SJSA1 (cell line): ENCODE measurements around the gene IGFLR1. TPM values are rescaled to one million over a fixed set of nuclear protein-coding genes. Genes with fewer than 3 reads are reported as not detected.

Source experiments
- DNase-seq, 2 experiments: peaks; one replicate each; pipeline ENCODE4 v3.0.0-alpha.2; 2015 to 2020; ENCODE audit warnings: low spot score in 2 of 2, low read depth in 1 of 2
- H3K27ac ChIP-seq: fragments of 250-450 bp; sonication (Bioruptor Pico); 2 replicates; pipeline ENCODE4 v1.5.1; 2020; ENCODE audit warnings: mild to moderate bottlenecking, moderate library complexity
- H3K27me3 ChIP-seq: fragments of 250-450 bp; sonication (Bioruptor Pico); replicated peaks from 2 replicates; pipeline ENCODE4 v1.5.1; 2020; ENCODE audit warnings: mild to moderate bottlenecking, moderate library complexity
- H3K36me3 ChIP-seq: fragments of 250-450 bp; sonication (Bioruptor Pico); 2 replicates; pipeline ENCODE4 v1.5.1; 2020; ENCODE audit warnings: mild to moderate bottlenecking
- H3K4me1 ChIP-seq: fragments of 250-450 bp; sonication (Bioruptor Pico); replicated peaks from 2 replicates; pipeline ENCODE4 v1.6.1; 2021; ENCODE audit warnings: mild to moderate bottlenecking
- H3K4me3 ChIP-seq: fragments of 250-450 bp; sonication (Bioruptor Pico); 2 replicates; pipeline ENCODE4 v1.5.1; 2020; ENCODE audit warnings: mild to moderate bottlenecking
- H3K9me3 ChIP-seq: fragments of 250-450 bp; sonication (Bioruptor Pico); replicated peaks from 2 replicates; pipeline ENCODE4 v1.5.1; 2020; ENCODE audit warnings: mild to moderate bottlenecking
- total RNA-seq: library from RNA; depleted of rRNA; stranded (reverse); fragments of >200 nt; shearing (Covaris generic); gene quantifications from 2 replicates; pipeline ENCODE4 v1.2.3, GENCODE V29; 2014

The IGFLR1 gene
- total RNA-seq, 1 experiment from 2014 or later = 3.7 TPM

DNA sequence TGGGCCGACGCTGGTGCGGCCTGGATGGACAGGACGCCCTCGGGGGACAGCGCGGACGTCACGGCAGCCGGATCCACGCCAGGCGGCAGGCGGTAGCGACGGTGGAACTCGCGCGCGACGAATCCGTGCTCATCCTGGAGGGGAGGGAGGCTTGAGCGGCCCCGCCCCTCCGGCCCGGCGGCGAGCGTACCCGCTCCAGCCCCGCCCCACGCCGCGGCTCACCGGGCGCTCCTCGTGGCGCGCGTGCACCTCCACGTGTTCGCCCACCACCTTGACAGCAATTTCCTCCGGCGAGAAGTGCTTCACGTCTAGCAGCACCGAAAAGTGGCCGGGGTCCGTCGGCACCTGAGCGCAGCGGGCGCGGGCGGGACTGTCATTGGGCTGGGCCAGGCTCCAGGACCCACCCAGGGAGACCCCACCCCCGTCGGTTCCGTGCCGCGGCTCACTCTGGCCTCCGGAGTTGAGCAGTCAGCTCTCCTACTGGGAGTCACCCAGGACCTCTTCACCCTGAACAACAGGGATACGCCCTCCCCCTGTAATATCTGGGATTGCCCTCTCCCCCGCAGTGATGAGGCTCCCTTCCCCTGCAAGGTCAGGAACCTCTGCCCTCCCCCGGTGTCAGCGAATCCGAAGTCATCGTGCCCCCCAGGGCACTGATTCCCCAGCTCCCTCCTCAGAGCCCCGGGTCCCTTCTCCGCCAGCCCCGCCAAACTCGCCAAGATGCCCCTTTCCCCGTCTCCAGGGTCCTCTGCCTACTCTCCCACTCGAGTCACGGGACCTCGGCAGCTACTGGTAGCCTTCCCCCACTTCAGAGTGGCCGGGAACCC lies 13.5 kb upstream of the IGFLR1 start:
- Histone ChIP-seq H3K9me3 (no peaks in the 10 kb centered on the region), H3K4me3 (no peak overlapping the region), H3K27me3 (no peaks in the 10 kb centered on the region), H3K36me3 (peaks cover 34% of the 10 kb centered on the region), H3K4me1 (peaks cover 16% of the 10 kb centered on the region), H3K27ac (no peak overlapping the region)
- DNase-seq = peak in 1 of 2 experiments; percentile 42

DNA sequence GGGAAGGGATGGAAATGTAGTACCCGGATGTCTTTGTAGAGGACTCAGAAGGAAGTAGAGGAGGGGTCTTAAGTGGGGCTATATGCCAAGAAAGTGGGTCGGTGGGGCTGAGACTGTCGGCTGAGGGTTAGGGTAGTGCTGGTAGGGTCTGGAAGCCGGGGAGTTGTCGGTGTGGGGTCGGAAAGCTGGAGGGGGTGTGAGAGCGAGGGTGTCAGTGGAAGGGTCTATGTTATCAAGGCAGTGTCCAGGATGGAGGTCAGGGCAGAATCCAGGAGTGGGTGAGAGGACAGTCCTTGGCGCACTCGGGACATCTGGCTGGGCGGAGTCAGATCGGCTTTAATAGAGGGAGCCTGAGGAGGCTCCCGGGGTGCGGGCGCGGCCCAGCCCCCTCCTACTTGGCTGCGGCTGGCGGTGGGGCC lies 12.9 kb upstream of the IGFLR1 start:
- DNase-seq = no peak
- no peak overlapping the region for H3K4me3 ChIP-seq
- H3K4me1 ChIP-seq = peaks cover 16% of the 10 kb centered on the region
- no peak overlapping the region for H3K27ac ChIP-seq
- no peaks in the 10 kb centered on the region for H3K27me3 ChIP-seq
- peaks cover 28% of the 10 kb centered on the region for H3K36me3 ChIP-seq
- no peaks in the 10 kb centered on the region for H3K9me3 ChIP-seq

- peaks cover 24% of the 10 kb centered on the region for H3K36me3 ChIP-seq
- H3K27me3 ChIP-seq = no peaks in the 10 kb centered on the region
- DNase-seq = no peak
- no peak overlapping the region for H3K27ac ChIP-seq
- no peaks in the 10 kb centered on the region for H3K9me3 ChIP-seq
- no peak overlapping the region for H3K4me3 ChIP-seq
- peaks cover 16% of the 10 kb centered on the region for H3K4me1 ChIP-seq
Measured at GRCh38 chr19:35754370-35755130, 12.3 kb upstream of the IGFLR1 start.

GRCh38 chr19:35753634-35754369 lies 11.6 kb upstream of the IGFLR1 start:
- Histone ChIP-seq H3K27ac (no peak overlapping the region), H3K36me3 (peaks cover 24% of the 10 kb centered on the region), H3K4me1 (peaks cover 15% of the 10 kb centered on the region), H3K27me3 (no peaks in the 10 kb centered on the region), H3K9me3 (no peaks in the 10 kb centered on the region), H3K4me3 (no peak overlapping the region)
- DNase-seq = no peak

DNA sequence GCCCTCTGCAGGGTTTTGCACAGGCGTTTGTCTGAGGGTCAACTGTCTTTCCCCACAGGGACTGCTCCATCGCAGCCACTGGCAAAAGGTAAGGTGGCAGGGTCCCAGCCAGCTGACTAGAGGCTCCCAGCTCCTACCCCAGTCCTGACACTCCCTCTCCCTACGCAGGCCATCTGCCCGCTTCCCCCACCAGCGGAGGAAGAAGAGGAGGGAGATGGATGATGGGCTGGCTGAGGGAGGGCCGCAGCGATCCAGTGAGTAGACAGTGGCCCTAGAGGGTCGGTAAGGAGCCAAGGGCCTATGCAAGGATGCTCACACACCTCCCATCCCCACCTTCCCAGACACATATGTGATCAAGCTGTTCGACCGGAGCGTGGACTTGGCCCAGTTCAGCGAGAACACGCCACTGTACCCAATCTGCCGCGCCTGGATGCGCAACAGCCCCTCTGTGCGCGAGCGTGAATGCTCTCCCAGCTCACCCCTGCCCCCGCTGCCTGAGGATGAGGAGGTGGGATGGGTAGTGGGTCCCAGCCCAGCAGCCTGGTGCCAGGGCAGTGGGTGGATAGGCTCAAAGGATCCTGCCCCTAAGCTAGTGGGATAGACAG lies 10.6 kb upstream of the IGFLR1 start:
- Histone ChIP-seq H3K9me3 (no peaks in the 10 kb centered on the region), H3K4me3 (no peak overlapping the region), H3K36me3 (peaks cover 24% of the 10 kb centered on the region), H3K27ac (no peak overlapping the region), H3K4me1 (peaks cover 14% of the 10 kb centered on the region), H3K27me3 (no peaks in the 10 kb centered on the region)
- peak in 1 of 2 experiments; percentile 42 for DNase-seq

GRCh38 chr19:35751839-35752745 lies 9.8 kb upstream of the IGFLR1 start:
- no peak overlapping the region for H3K4me3 ChIP-seq
- H3K4me1 ChIP-seq = peaks cover 11% of the 10 kb centered on the region
- peaks cover 24% of the 10 kb centered on the region for H3K36me3 ChIP-seq
- H3K27me3 ChIP-seq = no peaks in the 10 kb centered on the region
- no peak overlapping the region for H3K27ac ChIP-seq
- H3K9me3 ChIP-seq = no peaks in the 10 kb centered on the region
- no peak for DNase-seq

GRCh38 chr19:35750167-35750566 lies 7.9 kb upstream of the IGFLR1 start:
- no peaks in the 10 kb centered on the region for H3K9me3 ChIP-seq
- no peak for DNase-seq
- peaks cover 24% of the 10 kb centered on the region for H3K36me3 ChIP-seq
- no peak overlapping the region for H3K4me3 ChIP-seq
- no peaks in the 10 kb centered on the region for H3K27me3 ChIP-seq
- peaks cover 11% of the 10 kb centered on the region for H3K4me1 ChIP-seq
- no peak overlapping the region for H3K27ac ChIP-seq

- Histone ChIP-seq H3K36me3 (peaks cover 14% of the 10 kb centered on the region), H3K27ac (0 out of 2 replicates have a peak within 1 kb of the TSS, but pooled peaks have one; percentile 14), H3K4me1 (peaks cover 11% of the 10 kb centered on the region), H3K4me3 (peak within 1 kb of the TSS; percentile 58), H3K27me3 (no peaks in the 10 kb centered on the region), H3K9me3 (no peaks in the 10 kb centered on the region)
- peak; percentile 99 for DNase-seq
Measured at GRCh38 chr19:35748106-35749020, 6.1 kb upstream of the IGFLR1 start, which contains the start of gene LIN37. Gene LIN37, plus strand, starts transcription at chr19:35748576. Its CDS starts 149 bp downstream, at chr19:35748725.

- Histone ChIP-seq H3K36me3 (no peaks in the 10 kb centered on the region), H3K4me3 (peak overlapping the region; percentile 54), H3K27me3 (no peaks in the 10 kb centered on the region), H3K4me1 (peaks cover 11% of the 10 kb centered on the region), H3K9me3 (no peaks in the 10 kb centered on the region), H3K27ac (no peak overlapping the region)
- DNase-seq = no peak
Measured at GRCh38 chr19:35746531-35746930, 4.3 kb upstream of the IGFLR1 start.

DNA sequence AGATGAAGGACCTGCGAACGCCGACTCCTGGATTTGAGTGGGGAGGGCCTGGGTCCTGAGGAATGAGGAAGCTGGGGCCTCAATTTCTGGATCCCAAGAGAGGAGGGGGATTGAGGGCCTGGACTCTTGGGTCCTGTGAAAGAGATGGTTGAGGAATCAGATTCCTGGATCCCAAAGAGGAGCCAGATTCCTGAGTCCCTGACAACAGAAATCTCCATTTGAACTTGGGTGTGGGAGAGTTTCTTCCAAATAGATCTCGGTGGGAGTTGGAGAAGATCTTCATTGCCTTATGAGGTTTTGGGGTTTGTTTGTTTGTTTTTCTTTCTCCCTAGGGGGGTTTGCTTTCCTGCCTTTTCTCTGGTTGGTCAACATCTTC lies 3.8 kb upstream of the IGFLR1 start:
- H3K27me3 ChIP-seq = no peaks in the 10 kb centered on the region
- peaks cover 12% of the 10 kb centered on the region for H3K4me1 ChIP-seq
- peak overlapping the region; percentile 54 for H3K4me3 ChIP-seq
- H3K27ac ChIP-seq = no peak overlapping the region; the same call in 1 of the 2 replicates
- DNase-seq = no peak
- H3K36me3 ChIP-seq = no peaks in the 10 kb centered on the region
- no peaks in the 10 kb centered on the region for H3K9me3 ChIP-seq

DNA sequence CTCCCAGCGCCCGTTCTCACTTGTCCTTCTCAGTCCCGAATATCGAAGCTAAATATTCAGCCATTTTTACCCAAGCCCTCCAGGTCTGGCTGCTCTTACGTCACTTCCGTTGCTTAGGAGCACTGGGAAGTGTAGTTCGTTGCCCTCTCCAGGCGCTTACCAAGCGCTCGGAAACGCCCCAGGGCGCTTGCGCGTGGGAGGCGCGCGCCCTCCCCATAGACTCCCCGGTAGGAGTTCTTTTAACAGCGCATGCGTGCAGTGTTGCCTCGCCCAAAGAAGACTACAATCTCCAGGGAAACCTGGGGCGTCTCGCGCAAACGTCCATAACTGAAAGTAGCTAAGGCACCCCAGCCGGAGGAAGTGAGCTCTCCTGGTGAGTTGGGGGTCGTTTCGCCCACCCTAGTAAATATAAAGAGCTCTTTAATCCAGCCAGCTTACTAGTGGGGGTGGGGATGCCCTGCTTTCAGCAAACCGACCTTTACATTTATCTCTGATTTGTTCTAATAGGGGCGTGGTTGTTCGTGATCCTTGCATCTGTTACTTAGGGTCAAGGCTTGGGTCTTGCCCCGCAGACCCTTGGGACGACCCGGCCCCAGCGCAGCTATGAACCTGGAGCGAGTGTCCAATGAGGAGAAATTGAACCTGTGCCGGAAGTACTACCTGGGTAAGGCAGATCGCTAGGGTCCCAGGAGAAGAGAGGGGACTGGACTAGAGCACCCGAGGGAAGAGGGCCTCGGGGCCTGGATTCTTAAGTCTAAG lies 3.3 kb upstream of the IGFLR1 start, which contains the start of the genes PSENEN and U2AF1L4:
TSS of gene PSENEN (plus strand) at position 324 of the 759 bp plus-strand sequence. CDS start at position 604, 280 bp downstream.
TSS of gene U2AF1L4 (minus strand) at position 91 of the 759 bp plus-strand sequence. CDS start at position 64, 27 bp downstream.
- Histone ChIP-seq H3K4me3 (peak within 1 kb of the TSS; percentile 54), H3K27me3 (no peaks in the 10 kb centered on the region), H3K36me3 (no peaks in the 10 kb centered on the region), H3K27ac (peak within 1 kb of the TSS; percentile 95), H3K4me1 (peaks cover 17% of the 10 kb centered on the region), H3K9me3 (no peaks in the 10 kb centered on the region)
- peak; percentile 96 to 98 for DNase-seq
